ENCODE results near the gene PERM1.

Gene PERM1

DNA sequence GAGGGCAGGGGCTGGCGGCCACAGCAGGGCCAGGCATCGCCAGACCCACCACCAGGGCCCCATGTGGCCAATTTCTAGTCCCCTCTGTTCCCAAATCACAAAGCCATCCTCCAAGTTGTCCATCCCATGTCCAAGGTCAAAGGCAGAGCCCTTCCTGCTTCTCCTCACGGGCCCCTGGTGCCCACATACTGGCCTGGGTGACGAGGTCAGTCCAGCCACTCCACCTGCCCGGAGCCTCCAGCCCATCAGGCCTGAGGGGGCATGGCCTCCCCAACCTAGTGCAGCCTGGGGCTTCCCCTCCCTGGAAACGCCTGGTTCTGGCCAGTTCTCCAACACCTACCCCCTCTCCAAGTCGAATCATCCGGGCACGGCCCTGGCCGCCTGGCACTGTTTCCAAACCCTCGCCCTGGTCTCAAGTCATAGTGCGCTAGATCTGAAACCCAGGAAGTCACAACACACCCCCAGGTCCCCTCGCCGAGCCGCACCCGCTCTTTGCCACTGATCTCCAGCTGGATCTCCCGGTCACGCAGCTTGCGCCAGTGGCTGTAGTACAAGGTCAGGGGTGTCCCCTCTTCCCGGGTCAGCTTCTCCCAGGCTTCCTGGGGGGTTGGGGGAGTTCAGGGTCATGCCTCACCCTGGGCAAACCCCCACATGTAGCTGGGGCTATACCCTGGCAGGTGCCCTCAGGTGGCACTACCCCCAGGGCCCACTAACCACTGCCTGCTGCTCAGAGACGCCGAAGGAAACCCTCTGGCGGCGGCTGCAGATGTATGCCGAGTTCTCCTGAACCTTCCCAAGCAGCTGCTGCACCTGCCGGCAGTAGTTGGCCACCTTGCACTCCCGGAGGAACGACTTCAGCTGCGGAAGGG is 36.0 kb downstream of the PERM1 start:
- no peak for DNase-seq (ENCODE audit: low spot score)

GRCh38 chr1:944341-945325 is 37.3 kb downstream of the PERM1 start:
- DNase-seq (ENCODE audit: low spot score), result peak; percentile 76

DNA sequence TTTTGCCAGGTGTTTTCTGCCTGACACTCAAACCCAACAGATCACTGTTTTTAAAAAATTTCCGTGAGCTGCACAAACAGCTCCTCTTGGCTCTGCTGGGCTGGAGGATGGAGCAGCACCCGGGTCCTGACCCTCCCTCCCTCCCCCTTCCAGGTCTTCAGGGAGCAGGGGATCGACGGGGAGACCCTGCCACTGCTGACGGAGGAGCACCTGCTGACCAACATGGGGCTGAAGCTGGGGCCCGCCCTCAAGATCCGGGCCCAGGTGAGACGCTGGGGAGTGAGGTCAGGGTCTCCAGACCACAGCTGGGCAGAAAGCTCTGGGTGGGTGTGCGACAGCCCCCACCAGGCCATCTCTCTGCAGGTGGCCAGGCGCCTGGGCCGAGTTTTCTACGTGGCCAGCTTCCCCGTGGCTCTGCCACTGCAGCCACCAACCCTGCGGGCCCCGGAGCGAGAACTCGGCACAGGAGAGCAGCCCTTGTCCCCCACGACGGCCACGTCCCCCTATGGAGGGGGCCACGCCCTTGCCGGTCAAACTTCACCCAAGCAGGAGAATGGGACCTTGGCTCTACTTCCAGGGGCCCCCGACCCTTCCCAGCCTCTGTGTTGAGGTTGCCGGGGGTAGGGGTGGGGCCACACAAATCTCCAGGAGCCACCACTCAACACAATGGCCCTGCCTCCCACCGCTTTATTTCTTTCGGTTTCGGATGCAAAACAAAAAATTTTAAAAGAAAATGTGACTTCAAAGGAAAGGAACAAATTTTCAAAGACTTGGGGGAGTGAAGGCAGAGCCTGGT is 38.1 kb downstream of the PERM1 start:
- DNase-seq (ENCODE audit: low spot score), result no peak

GRCh38 chr1:942864-943533 is 38.9 kb downstream of the PERM1 start:
- no peak for DNase-seq (ENCODE audit: low spot score)

- no peak for DNase-seq (ENCODE audit: low spot score)
Measured at GRCh38 chr1:942411-942821, 39.5 kb downstream of the PERM1 start.

GRCh38 chr1:941588-942383 is 40.1 kb downstream of the PERM1 start:
- DNase-seq (ENCODE audit: low spot score), result peak; percentile 83

- DNase-seq (ENCODE audit: low spot score), result no peak
Measured at GRCh38 chr1:941015-941587, 40.8 kb downstream of the PERM1 start.

GRCh38 chr1:940107-941014 is 41.5 kb downstream of the PERM1 start:
- DNase-seq (ENCODE audit: low spot score), result peak; percentile 81

- DNase-seq (ENCODE audit: low spot score), result no peak
Measured at GRCh38 chr1:939511-940106, 42.3 kb downstream of the PERM1 start.

DNA sequence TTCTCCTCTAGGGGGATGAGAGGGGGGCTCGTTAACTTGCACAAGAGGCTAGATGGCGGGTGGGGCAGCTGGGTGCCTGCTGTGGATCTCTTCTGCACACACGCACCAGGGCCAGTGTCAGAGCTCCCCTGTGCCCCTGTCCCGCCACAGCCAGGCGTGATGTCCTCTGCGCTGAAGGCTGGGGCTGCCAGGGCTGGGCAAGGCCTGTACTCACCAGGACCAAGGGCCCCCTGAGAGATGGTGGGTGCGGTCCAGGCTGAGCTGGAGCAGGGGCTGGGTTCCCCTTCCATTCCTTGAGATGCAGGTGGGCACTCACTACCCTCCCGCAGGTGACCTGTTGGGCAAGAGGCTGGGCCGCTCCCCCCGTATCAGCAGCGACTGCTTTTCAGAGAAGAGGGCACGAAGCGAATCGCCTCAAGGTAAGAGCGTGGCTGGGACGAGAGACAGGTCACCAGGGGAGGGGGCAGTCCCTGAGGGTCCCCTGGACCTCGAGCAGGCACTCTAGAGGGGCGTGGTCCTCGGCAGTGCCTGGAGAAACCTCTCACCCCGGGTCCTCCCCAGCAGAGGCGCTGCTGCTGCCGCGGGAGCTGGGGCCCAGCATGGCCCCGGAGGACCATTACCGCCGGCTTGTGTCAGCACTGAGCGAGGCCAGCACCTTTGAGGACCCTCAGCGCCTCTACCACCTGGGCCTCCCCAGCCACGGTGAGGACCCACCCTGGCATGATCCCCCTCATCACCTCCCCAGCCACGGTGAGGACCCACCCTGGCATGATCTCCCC is 43.0 kb downstream of the PERM1 start:
- DNase-seq (ENCODE audit: low spot score), result no peak

GRCh38 chr1:938088-938683 is 43.7 kb downstream of the PERM1 start:
- no peak for DNase-seq (ENCODE audit: low spot score)

- DNase-seq (ENCODE audit: low spot score), result no peak
Measured at GRCh38 chr1:937521-937920, 44.4 kb downstream of the PERM1 start.

GRCh38 chr1:936348-937264 is 45.3 kb downstream of the PERM1 start:
- no peak for DNase-seq (ENCODE audit: low spot score)

DNA sequence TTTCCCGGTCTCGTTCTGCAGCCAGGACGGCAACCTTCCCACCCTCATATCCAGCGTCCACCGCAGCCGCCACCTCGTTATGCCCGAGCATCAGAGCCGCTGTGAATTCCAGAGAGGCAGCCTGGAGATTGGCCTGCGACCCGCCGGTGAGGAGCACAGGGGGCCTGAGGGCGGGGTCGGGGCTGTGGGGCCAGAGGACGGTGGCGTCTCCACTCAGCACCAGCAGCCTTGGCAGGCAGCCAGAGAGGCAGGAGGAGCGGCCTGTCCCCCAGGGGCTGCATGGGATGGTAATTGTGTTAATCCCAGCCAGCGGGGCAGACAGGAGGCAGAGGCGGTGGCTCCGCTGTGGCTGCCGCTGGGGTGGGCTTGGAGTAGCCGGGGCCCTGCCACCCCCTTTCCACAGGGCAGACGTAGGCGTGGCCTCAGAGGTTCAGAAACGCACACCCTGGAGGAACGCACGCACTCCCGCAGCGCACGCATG is 46.1 kb downstream of the PERM1 start:
- DNase-seq (ENCODE audit: low spot score), result peak; percentile 84

DNA sequence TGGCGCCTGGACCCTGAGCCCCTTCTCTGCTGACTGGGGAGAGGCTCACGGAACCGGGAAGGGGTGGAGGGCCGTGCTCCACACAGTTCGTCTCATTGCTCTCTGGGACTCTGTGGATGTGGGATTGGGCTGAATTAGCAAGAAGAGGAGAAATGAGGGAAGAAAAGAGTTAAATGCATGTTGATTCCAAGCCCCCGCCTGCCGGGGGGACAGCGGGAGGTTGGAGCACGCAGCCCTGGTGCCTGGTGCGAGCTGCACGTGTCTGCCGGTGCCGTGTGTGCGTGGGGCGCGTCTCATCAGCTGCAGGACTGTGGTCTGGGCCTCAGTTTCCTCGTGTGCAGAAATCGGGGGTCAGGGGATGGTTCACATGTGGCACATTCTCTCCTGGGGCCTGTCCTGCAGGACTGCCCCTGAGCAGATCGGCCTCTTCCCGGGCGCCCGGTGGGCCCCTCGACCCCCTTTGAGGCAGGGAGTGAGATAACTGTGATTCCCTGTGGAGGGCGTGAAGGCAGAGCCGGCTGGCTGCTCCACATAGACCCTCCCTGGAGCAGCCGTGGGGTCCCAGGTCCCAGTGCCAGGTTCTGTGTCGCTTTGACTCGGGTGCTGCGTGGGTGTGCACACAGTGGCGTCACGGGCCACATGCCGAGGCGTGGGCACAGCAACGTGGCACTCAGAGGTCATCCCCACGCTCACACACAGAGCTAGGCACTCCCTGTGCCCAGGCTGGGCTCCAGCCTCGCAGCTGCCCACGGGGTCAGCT is 46.7 kb downstream of the PERM1 start:
- no peak for DNase-seq (ENCODE audit: low spot score)

GRCh38 chr1:933603-933940 is 48.3 kb downstream of the PERM1 start:
- DNase-seq (ENCODE audit: low spot score), result peak; percentile 62
